Natural killer cell (primary cell): Measurements from ENCODE around the gene DUSP1. TPM values are rescaled to one million over a fixed set of nuclear protein-coding genes. Genes with fewer than 3 reads are reported as not detected.

ENCODE experiments used
- ATAC-seq, 3 donors: fragments of 150-1000 bp in 2 of 3; fragments of 200-7000 bp in 1 of 3; cut with Tn5 transposase; 1 replicate in 1 of 3; 2 replicates in 2 of 3; pipeline ENCODE4 v1.10.0; 2021; ENCODE audit warnings: mild to moderate bottlenecking in 2 of 3, moderate library complexity in 2 of 3
- DNase-seq, 2 donors: peaks; one replicate each; pipeline versions ENCODE4 v3.0.0 to v3.0.0-alpha.2; 2013 to 2021; ENCODE audit warnings: mixed read lengths in 1 of 2
- H3K27ac ChIP-seq: one replicate; pipeline ENCODE4 v1.5.1; 2013; ENCODE audit warnings: mild to moderate bottlenecking, low read length
- H3K27me3 ChIP-seq: one replicate; pipeline ENCODE4 v1.6.1; 2013; ENCODE audit warnings: low read length; ENCODE audit not compliant: control insufficient read depth, insufficient read depth
- H3K36me3 ChIP-seq: one replicate; pipeline ENCODE4 v1.6.1; 2013; ENCODE audit warnings: low read length; ENCODE audit not compliant: control insufficient read depth, insufficient read depth
- H3K4me1 ChIP-seq: one replicate; pipeline ENCODE4 v1.6.1; 2013; ENCODE audit warnings: low read length; ENCODE audit not compliant: control insufficient read depth, insufficient read depth
- H3K4me3 ChIP-seq: one replicate; pipeline ENCODE4 v1.5.1; 2013; ENCODE audit warnings: low read length
- H3K9me3 ChIP-seq: one replicate; pipeline ENCODE4 v1.6.1; 2013; ENCODE audit warnings: low read length; ENCODE audit not compliant: control insufficient read depth, insufficient read depth
- H3K27ac Mint-ChIP-seq, 2 donors: one replicate each; pipeline ENCODE4 v1.8.0; 2022; ENCODE audit warnings: mild to moderate bottlenecking in 2 of 2, mixed read lengths in 2 of 2, moderate library complexity in 1 of 2
- H3K27me3 Mint-ChIP-seq, 2 donors: one replicate each; pipeline ENCODE4 v1.8.0; 2022; ENCODE audit warnings: low read depth in 2 of 2, mixed read lengths in 2 of 2
- H3K36me3 Mint-ChIP-seq: one replicate; pipeline ENCODE4 v1.8.0; 2022; ENCODE audit warnings: mixed read lengths
- H3K4me1 Mint-ChIP-seq, 2 donors: one replicate each; pipeline ENCODE4 v1.8.0; 2022; ENCODE audit warnings: mixed read lengths in 2 of 2
- H3K4me3 Mint-ChIP-seq: one replicate; pipeline ENCODE4 v1.8.0; 2022; ENCODE audit warnings: mild to moderate bottlenecking, moderate library complexity, mixed read lengths
- H3K9me3 Mint-ChIP-seq, 2 donors: one replicate each; pipeline ENCODE4 v1.8.0; 2022; ENCODE audit warnings: mixed read lengths in 2 of 2
- CTCF ChIP-seq: fragments of 200-600 bp; IDR thresholded peaks from one replicate; pipeline ENCODE4 v1.8.0; 2022; ENCODE audit warnings: antibody characterized with exemption
- WGBS: methylation state at CpG from one replicate; pipeline ENCODE4 v1.1.7; 2013; ENCODE audit warnings: missing lambda C conversion rate; ENCODE audit not compliant: insufficient coverage; 5-methylcytosine and 5-hydroxymethylcytosine counted together
- intact Hi-C: fragments of 100-400 bp; cut with micrococcal nuclease; formaldehyde crosslinking; loops from one replicate; pipeline ENCODE4 v1.14.2; 2022
- total RNA-seq, 4 donors: library from RNA; stranded (reverse); fragments of 120-200 nt in 1 of 4; gene quantifications; one replicate each; pipeline versions ENCODE4 v1.2.3 to v1.2.4, GENCODE V29; 2013 to 2022

The DUSP1 gene
- total RNA-seq, 3 donors from 2014 or later (not counting 1 experiment from before 2014, with no cell fraction given), result 1,579 to 2,725 (median 2,168) TPM

GRCh38 chr5:172736508-172737135 lies 34.4 kb downstream of the DUSP1 start:
- H3K27me3 ChIP-seq, result no peaks in the 10 kb centered on the region
- H3K4me3 Mint-ChIP-seq, result no peak overlapping the region
- H3K27me3 Mint-ChIP-seq, result peaks cover 12 to 21% of the 10 kb centered on the region in 2 donors
- no peaks in the 10 kb centered on the region for H3K9me3 Mint-ChIP-seq
- intact Hi-C loops, result no loop called here
- DNase-seq, result no peak
- H3K36me3 ChIP-seq, result no peaks in the 10 kb centered on the region
- no peaks in the 10 kb centered on the region for H3K36me3 Mint-ChIP-seq
- peaks cover 6% of the 10 kb centered on the region for H3K4me1 ChIP-seq
- TF ChIP-seq CTCF, result no peak
- H3K27ac ChIP-seq, result no peak overlapping the region
- H3K27ac Mint-ChIP-seq, result no peak overlapping the region
- no peaks in the 10 kb centered on the region for H3K9me3 ChIP-seq
- H3K4me3 ChIP-seq, result no peak overlapping the region
- H3K4me1 Mint-ChIP-seq, result peaks cover 5 to 8% of the 10 kb centered on the region in 2 donors
- WGBS, result 95% methylated on average over 9 of the region's 11 CpGs
- ATAC-seq, result no peak

GRCh38 chr5:172735141-172735831 lies 35.7 kb downstream of the DUSP1 start:
- Histone ChIP-seq H3K27ac (no peak overlapping the region), H3K36me3 (no peaks in the 10 kb centered on the region), H3K9me3 (no peaks in the 10 kb centered on the region), H3K27me3 (no peaks in the 10 kb centered on the region), H3K4me3 (no peak overlapping the region), H3K4me1 (no peaks in the 10 kb centered on the region)
- DNase-seq (no peak), ATAC-seq (no peak)
- H3K27me3 Mint-ChIP-seq, result peaks cover 13 to 21% of the 10 kb centered on the region in 2 donors
- WGBS, result 88% methylated on average over 12 of the region's 12 CpGs
- H3K36me3 Mint-ChIP-seq, result no peaks in the 10 kb centered on the region
- no peaks in the 10 kb centered on the region for H3K4me1 Mint-ChIP-seq
- TF ChIP-seq CTCF, result no peak
- no peaks in the 10 kb centered on the region for H3K9me3 Mint-ChIP-seq
- H3K27ac Mint-ChIP-seq, result no peak overlapping the region
- H3K4me3 Mint-ChIP-seq, result no peak overlapping the region
- intact Hi-C loops, result no loop called here

- ATAC-seq (no peak), DNase-seq (no peak)
- Mint-ChIP-seq H3K27ac (no peak overlapping the region), H3K4me1 (no peaks in the 10 kb centered on the region), H3K4me3 (no peak overlapping the region), H3K36me3 (no peaks in the 10 kb centered on the region), H3K9me3 (no peaks in the 10 kb centered on the region), H3K27me3 (peaks cover 17 to 18% of the 10 kb centered on the region in 2 donors)
- Histone ChIP-seq H3K27ac (no peak overlapping the region), H3K27me3 (no peaks in the 10 kb centered on the region), H3K36me3 (no peaks in the 10 kb centered on the region), H3K4me3 (no peak overlapping the region), H3K4me1 (no peaks in the 10 kb centered on the region), H3K9me3 (no peaks in the 10 kb centered on the region)
- TF ChIP-seq CTCF, result no peak
- intact Hi-C loops, result no loop called here
- WGBS, result 82% methylated on average over 3 of the region's 4 CpGs
These were observed 37.0 kb downstream of the DUSP1 start for GRCh38 chr5:172733974-172734346.
